ENCODE results near the gene SH2D4B. TPM values are rescaled to one million over a fixed set of nuclear protein-coding genes. Genes with fewer than 3 reads are reported as not detected.

Gene SH2D4B
- total RNA-seq, 4 donors from 2014 or later = not detected

DNA sequence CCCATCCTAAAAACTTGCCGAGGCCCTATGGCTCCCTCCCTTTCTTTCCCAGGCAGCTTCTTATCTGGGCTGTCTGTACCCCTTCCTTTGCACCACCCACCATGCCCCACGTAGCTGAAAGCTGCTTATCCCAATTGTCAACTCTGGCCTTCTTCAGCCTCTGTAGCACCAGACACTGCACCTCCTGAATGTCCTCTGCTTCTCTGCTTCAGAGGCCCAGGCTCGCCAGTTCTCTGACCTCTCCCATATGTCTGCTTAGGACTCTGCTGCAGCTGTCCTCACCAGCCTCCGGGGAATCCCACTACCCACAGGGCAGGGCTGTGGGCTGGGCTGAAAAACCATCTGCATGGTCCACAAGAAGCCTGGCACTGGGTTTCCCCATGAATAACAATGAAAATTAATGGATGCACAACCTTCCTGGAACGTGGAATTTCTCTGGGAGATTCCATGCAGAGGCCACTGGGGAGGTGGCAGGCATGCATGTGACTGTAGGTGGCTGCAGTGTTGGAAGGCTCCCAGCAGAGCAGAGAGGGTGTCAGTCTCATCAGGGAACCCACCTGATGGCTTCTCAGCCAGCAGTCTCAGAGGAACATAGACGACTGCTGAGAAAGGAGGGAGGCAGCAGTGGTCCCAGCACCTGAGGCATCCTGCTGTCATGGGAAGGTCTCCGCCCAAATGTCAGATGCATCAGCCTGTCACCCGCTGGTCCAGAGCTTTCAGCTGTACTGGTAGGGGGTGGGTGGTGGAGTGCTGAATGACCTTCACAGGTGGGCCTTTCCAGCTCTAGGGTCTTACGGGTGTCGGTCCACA is 16.8 kb upstream of the SH2D4B start:
- no peaks in the 10 kb centered on the region for H3K9me3 ChIP-seq
- no peaks in the 10 kb centered on the region for H3K27me3 ChIP-seq
- peaks cover 0 to 58% of the 10 kb centered on the region in 2 donors for H3K36me3 ChIP-seq
- no peak overlapping the region for H3K27ac ChIP-seq
- peak; percentile 8 for ATAC-seq
- peaks cover 0 to 22% (median 2%) of the 10 kb centered on the region in 3 donors for H3K4me1 ChIP-seq
- TF ChIP-seq, protein P1, sequence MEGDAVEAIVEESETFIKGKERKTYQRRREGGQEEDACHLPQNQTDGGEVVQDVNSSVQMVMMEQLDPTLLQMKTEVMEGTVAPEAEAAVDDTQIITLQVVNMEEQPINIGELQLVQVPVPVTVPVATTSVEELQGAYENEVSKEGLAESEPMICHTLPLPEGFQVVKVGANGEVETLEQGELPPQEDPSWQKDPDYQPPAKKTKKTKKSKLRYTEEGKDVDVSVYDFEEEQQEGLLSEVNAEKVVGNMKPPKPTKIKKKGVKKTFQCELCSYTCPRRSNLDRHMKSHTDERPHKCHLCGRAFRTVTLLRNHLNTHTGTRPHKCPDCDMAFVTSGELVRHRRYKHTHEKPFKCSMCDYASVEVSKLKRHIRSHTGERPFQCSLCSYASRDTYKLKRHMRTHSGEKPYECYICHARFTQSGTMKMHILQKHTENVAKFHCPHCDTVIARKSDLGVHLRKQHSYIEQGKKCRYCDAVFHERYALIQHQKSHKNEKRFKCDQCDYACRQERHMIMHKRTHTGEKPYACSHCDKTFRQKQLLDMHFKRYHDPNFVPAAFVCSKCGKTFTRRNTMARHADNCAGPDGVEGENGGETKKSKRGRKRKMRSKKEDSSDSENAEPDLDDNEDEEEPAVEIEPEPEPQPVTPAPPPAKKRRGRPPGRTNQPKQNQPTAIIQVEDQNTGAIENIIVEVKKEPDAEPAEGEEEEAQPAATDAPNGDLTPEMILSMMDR (IDR thresholded peaks at IDR 0.05) = no peak
- no peak for TF ChIP-seq POLR2A (IDR thresholded peaks at IDR 0.05)
- 79 to 100% methylated on average over 2 to 3 of the region's 10 CpGs for WGBS, 2 donors (ENCODE audit: low coverage in 1 of 2)
- H3K4me3 ChIP-seq = no peak overlapping the region

DNA sequence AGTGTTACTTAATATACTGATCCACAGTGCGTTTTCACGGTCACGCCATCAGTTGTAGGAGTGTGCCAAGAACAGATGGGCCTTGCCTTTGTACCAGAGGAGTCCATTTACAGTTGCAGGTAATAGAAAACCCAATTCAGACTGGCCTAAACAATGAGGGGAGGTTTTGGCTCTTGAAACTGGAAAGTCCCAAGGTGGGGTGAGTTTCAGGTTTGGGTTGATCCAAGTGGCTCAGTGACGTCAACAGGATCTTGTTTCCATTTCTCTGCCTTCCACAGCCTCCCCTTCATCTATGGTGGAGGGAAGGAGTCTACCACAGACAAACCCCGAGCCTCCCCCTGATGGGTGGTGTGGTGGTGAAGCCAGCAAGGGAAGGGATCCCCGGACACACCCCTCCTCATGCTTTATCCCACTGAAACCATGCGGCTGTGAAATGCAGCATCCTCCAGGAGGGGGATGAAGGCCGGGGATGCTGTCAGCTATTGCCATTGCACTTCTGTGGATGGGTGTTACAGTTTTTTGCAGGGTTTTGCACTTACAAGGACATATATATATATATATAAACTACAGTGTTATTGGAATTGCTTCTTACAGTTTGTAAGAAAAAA is 14.8 kb upstream of the SH2D4B start:
- no peak for ATAC-seq
- H3K9me3 ChIP-seq = no peaks in the 10 kb centered on the region
- no peaks in the 10 kb centered on the region for H3K27me3 ChIP-seq
- TF ChIP-seq, protein P1 (IDR thresholded peaks at IDR 0.05) = no peak
- TF ChIP-seq POLR2AphosphoS5 (IDR thresholded peaks at IDR 0.05) = no peak
- no peak for TF ChIP-seq POLR2A (IDR thresholded peaks at IDR 0.05)
- no peak for TF ChIP-seq EP300 (IDR thresholded peaks at IDR 0.05)
- H3K4me1 ChIP-seq = peaks cover 0 to 12% (median 2%) of the 10 kb centered on the region in 3 donors
- WGBS, 2 donors (ENCODE audit: low coverage in 1 of 2) = 60 to 68% methylated on average over 2 to 6 of the region's 8 CpGs
- no peak overlapping the region for H3K4me3 ChIP-seq
- H3K36me3 ChIP-seq = peaks cover 0 to 38% of the 10 kb centered on the region in 2 donors
- H3K27ac ChIP-seq = no peak overlapping the region

DNA sequence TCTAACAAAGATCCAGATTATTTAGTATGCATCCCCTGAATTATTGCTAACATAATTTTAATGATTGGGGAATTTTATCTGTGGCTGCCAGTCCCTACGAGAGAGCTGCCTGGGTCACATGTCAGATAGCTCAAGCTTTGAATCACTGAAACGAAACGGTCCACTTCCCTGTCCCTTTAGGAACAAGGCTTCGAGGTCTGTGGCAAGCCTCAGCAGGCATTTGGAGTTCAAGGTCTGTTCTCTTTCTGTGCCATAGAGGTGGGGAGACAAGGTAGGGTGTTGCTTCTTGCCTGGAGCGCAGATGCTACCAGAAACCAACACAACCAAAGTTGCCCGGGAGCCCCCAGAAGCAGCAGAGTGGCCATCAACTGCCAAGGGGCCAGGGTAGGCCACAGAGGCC is 13.9 kb upstream of the SH2D4B start:
- ATAC-seq = no peak
- WGBS, 2 donors (ENCODE audit: low coverage in 1 of 2) = 63 to 80% methylated on average over 1 to 4 of the region's 6 CpGs
- peaks cover 0 to 29% of the 10 kb centered on the region in 2 donors for H3K36me3 ChIP-seq
- TF ChIP-seq, protein P1 (IDR thresholded peaks at IDR 0.05) = no peak
- TF ChIP-seq POLR2A (IDR thresholded peaks at IDR 0.05) (no peak), POLR2AphosphoS5 (IDR thresholded peaks at IDR 0.05) (no peak), EP300 (IDR thresholded peaks at IDR 0.05) (no peak)
- no peak overlapping the region for H3K27ac ChIP-seq
- H3K27me3 ChIP-seq = no peaks in the 10 kb centered on the region
- no peaks in the 10 kb centered on the region for H3K9me3 ChIP-seq
- H3K4me3 ChIP-seq = no peak overlapping the region
- H3K4me1 ChIP-seq = peaks cover 0 to 3% (median 2%) of the 10 kb centered on the region in 3 donors

DNA sequence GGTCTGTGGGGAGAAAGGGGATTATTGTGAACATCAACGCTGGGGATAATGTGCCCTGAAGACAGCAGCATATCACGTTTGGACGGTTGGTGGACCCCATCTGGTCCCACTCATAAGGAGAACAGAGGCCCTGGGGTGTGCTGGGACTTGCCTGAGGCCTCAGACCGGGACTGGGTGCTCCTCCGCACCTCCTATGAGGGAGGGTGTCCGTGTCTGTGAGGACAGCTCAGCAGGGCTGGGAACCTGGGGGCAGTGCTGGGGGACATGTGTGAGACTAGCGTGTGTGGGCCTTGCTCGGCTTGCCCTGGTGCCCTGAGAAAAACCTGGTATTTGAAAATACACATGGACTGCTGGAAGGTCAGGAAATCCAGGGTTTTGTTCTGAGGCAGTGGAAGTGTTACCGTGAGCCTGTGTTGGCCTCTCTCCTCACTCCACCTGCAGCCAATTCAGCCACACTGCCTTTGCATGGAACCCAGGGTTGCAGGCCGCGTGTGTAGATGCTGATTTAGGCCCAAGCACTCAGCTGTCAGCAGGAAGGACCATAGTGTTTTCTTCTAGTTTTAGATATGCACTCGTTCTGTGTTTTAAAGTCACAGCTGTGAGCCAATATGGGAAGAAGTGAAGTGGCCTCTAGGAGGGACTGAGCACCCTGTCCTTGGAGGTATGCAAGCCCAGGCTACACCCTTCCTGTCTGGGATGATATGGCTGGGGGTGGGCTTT is 13.4 kb upstream of the SH2D4B start:
- no peak for TF ChIP-seq POLR2A (IDR thresholded peaks at IDR 0.05)
- TF ChIP-seq POLR2AphosphoS5 (IDR thresholded peaks at IDR 0.05) = no peak
- TF ChIP-seq, protein P1 (IDR thresholded peaks at IDR 0.05) = no peak
- no peak for TF ChIP-seq EP300 (IDR thresholded peaks at IDR 0.05)
- H3K27me3 ChIP-seq = no peaks in the 10 kb centered on the region
- H3K9me3 ChIP-seq = no peaks in the 10 kb centered on the region
- no peak for ATAC-seq
- no peak overlapping the region for H3K4me3 ChIP-seq
- H3K36me3 ChIP-seq = peaks cover 0 to 23% of the 10 kb centered on the region in 2 donors
- no peak overlapping the region for H3K27ac ChIP-seq
- H3K4me1 ChIP-seq = peaks cover 0 to 5% (median 0%) of the 10 kb centered on the region in 3 donors
- WGBS, 2 donors (ENCODE audit: low coverage in 1 of 2) = 78 to 83% methylated on average over 2 to 8 of the region's 12 CpGs
